ENCODE results near the gene MOCS1. TPM values are rescaled to one million over a fixed set of nuclear protein-coding genes. Genes with fewer than 3 reads are reported as not detected.
A peak's percentile ranks its signal among the peaks of the same experiment; 100 is the strongest.
"Not testable (repeated sequence)": the region's sequence is repeated elsewhere in the genome, so short reads cannot be mapped to it uniquely, and the experiment has no call there.

Gene MOCS1
- polyA plus RNA-seq (ENCODE audit: insufficient read depth in 1 of 5, insufficient read length in 5 of 5, low replicate concordance in 1 of 5): 10 to 100 TPM; 20.3 to 27.7 (median 23.4) TPM
- long read RNA-seq, donor 1, transcript MOCS1-203 (11 exons, 3,358 nt): major isoform, 7 of 8 reads
- long read RNA-seq, donor 1, partial matches to known transcripts: 0 of 8 reads
- long read RNA-seq, donor 1, other reads (novel, unspliced or antisense): 0 of 8 reads
- long read RNA-seq, donor 2, partial matches to known transcripts: 5 of 8 reads
- long read RNA-seq, donor 2, other reads (novel, unspliced or antisense): 0 of 8 reads
- long read RNA-seq, donor 3, partial matches to known transcripts: 0 of 5 reads
- long read RNA-seq, donor 3, other reads (novel, unspliced or antisense): 0 of 5 reads
- long read RNA-seq, donor 4, transcript MOCS1-203 (11 exons, 3,358 nt): major isoform, 5 of 5 reads
- long read RNA-seq, donor 4, partial matches to known transcripts: 0 of 5 reads
- long read RNA-seq, donor 4, other reads (novel, unspliced or antisense): 0 of 5 reads
- long read RNA-seq, donor 5, partial matches to known transcripts: 0 of 4 reads
- long read RNA-seq, donor 5, other reads (novel, unspliced or antisense): 0 of 4 reads
- long read RNA-seq, donor 6, full-length matches to known transcripts: 6 of 6 reads
- long read RNA-seq, donor 6, partial matches to known transcripts: 0 of 6 reads
- long read RNA-seq, donor 6, other reads (novel, unspliced or antisense): 0 of 6 reads
- long read RNA-seq, donor 7, partial matches to known transcripts: 0 of 2 reads
- long read RNA-seq, donor 7, other reads (novel, unspliced or antisense): 0 of 2 reads
- long read RNA-seq, donor 8, partial matches to known transcripts: 0 of 3 reads
- long read RNA-seq, donor 8, other reads (novel, unspliced or antisense): 0 of 3 reads

DNA sequence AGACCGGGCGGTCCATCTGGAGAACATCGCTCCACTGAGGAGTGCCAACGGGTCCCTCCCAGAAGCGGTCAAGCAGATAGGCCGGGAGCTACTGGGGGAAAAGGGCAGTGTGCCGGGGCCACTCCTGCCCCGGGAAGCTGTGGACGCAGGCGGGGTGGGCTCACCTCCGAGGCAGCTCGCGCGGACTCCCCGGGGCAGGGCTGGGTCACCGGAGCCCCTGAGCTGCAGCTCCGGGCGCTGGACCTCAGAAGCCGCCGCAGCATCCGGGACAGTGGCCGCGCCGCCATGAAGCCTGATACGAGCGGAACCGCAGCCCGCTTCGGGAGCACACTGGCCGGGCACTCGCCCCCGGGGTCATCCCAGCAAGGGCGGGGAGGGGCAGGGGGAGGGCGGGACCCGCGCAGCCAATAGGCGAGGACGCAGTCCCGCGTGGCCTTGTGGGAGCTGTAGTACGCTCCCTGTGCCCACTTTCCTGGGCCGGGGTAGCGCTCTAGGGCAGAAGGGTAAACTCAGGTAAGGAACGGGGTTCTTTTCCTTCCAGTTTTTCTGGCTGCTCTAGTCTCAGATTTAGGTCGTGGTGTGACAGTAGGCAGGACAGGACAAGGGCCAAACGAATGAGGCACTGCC lies at the start of gene MOCS1:
MOCS1 (minus strand) TSS at position 332 of the 627 bp plus-strand sequence; CDS start at position 287, 45 bp downstream.
- peak; percentile 39 to 51 for DNase-seq

DNA sequence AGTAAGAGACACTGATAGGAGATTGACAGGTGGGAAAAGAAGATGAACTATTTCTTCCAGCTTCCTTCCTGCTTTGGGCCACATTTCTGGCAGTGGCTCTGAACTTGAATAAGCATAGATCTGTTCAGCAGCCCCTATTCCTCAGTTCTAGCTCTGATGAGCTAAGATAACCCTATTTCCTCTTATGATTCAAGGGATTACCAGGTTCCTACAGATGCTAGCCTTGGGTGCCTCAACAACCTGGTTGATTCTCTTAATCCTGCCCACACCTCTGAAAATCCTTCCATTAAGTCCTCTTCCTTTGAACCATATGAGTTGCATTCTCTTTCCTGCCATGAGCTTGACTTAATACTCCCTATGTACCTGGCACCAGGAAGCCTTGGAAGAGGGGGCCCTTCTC lies 49.8 kb upstream of the MOCS1 start:
- DNase-seq: no peak

DNA sequence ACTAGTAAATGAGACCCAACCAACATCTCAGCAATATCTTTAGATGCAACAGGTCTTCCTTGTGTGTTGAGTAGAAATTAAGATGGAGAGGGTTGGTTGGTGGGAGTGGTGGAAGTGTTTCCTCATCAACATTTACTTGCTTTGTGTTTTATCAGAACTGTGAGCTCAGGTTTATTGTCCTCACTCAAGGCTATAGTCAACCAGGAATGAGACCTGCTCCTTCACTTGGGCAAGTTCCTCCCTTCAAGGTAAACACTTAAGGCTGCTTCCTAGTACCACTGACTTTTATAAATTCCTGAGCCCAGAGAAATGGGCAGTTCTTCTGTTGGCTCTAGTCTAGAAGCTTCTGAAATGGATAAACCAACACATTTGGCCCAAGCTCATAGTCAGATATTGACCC lies 48.9 kb upstream of the MOCS1 start:
- no peak for DNase-seq

DNA sequence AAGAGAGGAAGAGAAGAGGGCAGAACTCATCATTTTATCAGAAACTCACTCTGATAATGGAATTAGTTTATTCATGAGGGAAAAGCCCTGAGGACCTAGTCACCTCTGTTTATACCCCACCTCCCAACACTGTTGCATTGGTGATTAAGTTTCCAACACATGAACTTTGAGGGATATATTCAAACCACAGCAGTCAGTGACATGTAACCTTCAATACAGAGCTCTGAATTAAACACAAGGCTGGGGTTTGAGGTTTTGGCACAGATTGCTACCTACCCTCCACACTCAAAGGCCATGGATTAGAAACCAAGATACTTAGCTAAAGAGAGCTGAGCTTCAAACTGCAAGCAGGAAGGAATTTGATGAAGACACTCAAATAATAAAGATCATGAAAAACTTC lies 48.5 kb upstream of the MOCS1 start:
- DNase-seq: no peak

DNA sequence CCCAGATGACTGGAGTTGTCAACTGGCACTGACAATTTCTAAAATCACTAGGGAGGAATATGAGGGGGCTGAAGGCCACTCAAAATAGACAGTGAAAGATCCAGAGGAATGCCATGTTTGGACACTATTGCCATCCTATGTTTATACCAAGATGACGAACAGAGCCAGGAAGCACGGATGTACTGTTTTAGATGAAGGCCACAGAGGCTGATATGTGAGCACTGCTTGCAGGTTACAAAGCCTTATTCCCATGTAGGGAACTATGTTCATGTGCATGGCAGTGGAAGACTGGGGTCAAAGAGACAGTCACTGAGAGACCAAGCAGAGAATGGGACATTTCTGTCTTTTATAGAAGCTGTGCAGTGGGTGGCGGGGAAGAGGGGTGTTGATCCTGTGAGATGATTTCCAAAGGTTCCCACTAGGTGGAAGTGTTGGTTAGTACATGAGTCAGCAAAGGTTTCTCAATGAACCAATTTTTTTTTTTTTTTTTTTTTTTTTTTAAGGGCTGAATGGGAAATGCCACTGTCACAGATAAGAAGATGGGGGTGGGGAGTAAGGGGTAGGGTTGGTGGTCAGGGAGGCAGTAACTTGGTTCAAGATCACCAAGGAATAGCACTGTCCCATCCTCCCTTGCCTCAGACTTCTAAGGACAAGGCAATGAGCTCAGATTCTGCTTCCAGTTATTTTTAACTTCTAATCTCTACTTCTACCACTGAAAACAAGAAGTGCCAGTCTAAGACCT lies 46.7 kb upstream of the MOCS1 start:
- peak in 1 of 2 donors; percentile 47 for DNase-seq

DNA sequence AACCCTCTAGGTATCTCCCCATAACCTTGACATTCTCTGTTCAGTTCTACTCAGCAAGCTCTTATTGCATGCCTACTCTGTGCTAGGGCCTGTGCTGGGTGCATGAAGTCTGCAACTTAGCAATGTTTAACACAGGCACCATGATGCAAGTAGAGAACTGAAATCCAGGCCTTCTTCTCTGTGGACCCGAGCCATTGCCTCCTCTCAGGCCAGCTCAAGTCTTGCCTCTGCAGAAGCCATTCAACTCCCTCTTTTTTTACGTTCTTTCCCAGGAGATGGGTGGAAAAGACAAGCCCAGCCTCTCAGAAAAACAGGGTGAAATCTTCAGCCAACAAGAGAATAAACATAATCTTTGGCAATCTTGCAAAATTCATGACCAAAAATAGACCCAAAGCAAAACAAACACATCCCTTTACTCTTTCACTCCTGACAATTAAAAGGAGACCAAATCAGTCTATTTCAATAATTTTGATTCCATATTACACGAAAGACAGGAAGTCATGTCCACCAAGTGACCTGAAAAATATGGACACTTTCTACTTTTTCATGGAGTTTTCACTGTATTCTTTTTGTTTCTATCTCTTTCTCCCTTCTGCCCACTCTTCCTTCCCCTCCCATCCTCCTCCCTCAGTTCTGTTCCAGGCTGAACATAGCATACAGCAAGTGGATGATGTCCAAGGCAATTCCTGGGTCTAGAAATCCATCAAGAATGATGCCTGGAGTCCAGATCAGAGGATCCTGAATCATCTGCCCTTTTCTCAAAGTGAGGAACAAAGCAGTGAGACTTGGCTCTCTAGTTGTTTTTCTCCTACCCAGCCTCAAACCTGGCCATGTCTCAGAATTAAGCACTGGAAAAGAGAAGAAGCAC lies 45.4 kb upstream of the MOCS1 start:
- peak in 1 of 2 donors; percentile 10 for DNase-seq

DNA sequence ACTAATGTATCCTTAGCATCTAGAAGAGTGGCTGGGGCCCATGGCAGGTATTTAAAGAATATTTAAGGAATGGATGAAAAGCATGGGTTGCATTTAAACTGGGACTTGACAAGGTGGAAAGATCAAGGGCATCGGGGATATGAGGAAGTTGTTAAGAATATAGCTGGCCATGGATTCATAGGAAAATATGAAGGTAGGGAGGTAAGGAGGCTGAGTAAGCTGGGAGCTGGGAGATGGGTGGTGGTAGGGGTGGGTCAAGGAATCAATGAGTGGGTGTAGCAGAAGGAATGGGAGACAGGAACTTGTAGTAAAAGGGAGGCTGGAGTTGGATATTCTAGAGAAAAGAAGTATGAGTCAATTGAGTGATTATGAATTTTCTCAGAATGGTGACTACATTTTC lies 44.0 kb upstream of the MOCS1 start:
- DNase-seq: no peak

DNA sequence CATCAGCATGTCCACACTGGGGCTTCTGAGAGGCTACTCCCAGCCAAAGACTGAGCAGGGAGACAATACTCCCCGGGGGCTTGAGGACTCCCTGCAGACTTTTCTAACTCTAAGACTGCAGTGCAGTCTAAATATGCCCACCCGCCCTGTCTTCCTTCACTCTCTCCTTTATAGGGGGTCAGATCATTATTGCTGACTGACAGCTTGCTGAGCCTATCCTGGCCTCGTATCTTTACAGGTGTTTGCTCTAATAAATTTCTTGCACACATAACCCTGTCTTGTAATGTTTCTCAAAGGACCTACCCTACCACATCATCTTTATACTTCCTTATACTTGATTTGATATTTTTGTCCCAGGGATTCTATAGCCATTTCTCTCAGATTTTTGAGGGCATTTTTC lies 39.4 kb upstream of the MOCS1 start:
- DNase-seq: no peak

DNA sequence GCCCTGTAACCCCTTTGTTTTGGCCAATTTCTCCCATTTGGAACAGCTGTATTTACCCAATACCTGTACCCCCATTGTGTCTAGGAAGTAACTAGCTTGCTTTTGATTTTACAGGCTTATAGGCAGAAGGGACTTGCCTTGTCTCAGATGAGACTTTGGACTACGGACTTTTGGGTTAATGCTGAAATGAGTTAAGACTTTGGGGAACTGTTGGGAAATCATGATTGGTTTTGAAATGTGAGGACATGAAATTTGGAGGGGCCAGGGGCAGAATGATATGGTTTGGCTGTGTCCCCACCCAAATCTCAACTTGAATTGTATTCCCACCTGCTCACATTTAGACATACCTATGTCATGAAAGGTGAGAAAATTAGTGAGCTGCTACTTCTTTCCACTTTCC lies 38.5 kb upstream of the MOCS1 start:
- DNase-seq: not testable (repeated sequence)

DNA sequence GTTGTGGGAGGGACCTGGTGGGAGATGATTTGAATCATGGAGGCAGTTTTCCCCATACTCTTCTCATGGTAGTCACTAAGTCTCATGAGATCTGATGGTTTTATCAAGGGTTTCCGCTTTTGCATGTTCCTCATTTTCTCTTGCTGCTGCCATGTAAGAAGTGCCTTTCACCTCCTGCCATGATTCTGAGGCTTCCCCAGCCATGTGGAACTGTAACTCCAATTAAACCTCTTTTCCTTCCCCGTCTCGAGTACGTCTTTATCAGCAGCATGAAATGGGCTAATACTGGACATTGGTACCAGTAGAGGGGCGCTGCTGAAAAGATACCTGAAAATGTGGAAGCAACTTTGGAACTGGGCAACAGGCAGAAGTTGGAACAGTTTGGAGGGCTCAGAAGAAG lies 36.9 kb upstream of the MOCS1 start:
- not testable (repeated sequence) for DNase-seq

DNA sequence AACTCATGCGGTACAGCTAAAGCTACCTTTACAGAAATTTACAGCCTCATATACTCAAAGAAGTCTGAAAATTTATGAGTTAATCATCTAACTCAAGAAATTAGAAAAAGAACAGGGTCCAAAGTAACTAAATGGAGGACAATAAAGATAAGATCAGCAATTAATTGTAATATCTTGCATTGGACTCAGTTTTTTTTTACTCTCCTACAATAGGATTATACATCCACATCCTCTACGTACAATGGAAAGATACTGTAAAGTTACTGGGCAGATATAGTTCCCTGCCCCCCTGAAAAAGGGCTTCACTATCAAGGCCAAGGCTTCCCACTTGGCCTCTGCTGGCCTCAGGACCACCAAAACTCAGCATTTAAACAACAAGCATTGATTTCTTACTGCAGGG lies 31.5 kb upstream of the MOCS1 start:
- DNase-seq: no peak

DNA sequence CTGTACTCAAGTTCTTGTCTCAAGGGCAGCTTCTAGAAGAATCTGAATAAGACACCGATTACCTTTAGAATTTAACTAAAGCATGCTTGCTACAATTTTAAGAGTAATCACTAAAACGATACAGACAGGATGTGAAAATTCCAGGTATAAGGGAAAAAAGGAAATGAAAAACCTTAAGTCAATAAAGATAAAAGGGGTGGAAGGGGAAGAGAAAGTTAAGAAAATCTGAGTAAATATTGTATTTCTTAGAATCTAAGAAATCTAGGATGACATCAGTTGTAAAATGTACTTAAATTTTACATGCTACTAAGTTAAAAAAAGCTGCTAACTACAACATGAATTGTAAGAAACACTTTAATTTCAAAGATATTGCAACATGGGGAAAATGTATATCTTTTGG lies 30.3 kb upstream of the MOCS1 start:
- no peak for DNase-seq

DNA sequence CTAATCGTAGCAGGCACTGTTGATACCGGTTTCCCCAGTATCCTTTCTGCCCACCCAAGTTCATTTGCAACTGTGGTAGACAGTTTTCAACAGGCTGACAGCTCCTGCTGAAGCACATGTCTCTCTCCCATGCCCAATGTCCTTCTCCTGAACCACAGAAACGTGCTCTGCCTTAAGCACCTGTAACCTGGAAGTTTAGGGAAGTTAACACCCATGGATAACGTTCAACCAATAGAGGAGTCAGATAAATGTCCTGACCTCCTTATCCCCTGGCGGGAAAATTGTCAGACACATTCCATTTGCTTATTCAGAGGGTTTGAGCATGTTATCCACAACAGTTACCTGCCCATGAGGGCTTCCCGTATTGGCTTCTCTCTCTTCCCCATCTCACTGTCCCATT lies 29.8 kb upstream of the MOCS1 start:
- DNase-seq: no peak

DNA sequence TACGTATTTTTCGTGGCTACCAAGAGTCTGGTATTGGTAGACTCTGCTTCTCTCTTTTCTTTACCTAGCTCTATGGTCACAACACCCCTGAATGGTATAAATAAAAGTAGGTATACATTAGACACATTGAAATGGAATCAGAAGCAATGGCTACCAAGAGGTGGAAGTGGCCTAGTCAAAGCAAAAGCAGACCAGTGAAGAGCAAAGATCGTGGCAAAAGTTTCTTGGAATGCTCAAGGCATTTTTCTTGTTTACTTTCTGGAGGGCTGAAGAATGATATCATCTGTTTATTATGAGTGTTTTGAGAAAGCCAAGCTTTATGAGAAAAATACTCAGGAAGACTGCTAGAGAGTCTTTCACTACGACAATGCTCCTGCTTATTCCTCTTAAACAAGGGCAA lies 28.6 kb upstream of the MOCS1 start:
- no peak for DNase-seq

DNA sequence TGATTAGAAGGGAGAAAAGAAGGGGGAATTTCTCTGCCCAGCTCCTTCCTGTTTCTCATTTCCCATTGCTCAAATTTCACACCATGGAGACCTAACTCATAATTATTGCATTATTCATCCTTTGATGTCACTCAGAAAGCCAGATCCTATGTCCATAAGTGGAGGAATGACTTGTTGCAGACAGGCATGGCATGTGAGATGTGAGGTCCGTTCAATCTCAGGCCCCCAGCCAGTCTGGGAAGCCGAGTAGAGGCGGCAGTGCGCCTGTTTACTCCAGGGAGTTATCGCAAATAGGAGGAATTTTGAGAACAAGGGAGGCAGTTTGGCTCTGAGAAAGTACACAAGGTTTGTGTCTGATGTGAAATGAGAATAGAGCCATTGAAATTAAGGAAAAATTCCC lies 26.9 kb upstream of the MOCS1 start:
- DNase-seq: no peak

DNA sequence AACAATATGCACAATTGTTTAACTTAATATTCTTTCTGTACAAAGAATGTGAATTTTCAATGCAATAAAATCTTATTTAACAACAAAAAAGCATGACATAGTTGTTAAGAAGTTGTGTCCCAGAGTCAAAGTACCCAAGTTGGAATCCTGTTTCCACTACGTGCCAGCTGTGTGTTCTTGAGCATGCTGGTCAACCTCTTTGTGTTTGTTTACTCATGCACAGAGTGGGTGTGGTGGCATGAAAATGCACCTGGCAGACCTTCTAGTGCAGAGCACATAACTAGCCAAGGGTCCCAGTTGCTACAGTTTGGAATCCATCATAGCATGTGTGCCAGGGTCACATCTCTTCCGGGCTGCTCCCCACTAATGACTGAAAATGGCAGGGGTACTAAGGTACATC lies 24.7 kb upstream of the MOCS1 start:
- no peak for DNase-seq

DNA sequence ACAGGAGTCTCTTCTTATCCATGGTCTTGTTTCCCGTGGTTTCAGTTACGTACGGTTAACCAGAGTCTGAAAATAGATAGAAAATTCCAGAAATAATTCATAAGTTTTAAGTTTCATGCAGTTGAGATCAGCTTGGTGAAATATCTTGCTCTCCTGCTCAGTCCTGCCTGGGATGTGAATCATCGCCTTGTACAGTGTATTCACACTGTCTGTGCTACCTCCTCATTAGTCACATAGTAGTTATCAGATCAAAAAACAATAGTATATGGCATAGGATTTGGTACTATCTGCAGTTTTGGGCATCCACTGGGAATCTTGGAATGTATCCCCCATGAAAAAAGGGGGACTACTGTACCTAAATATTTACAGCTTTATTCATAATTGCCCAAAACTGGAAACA lies 22.7 kb upstream of the MOCS1 start:
- DNase-seq: no peak

DNA sequence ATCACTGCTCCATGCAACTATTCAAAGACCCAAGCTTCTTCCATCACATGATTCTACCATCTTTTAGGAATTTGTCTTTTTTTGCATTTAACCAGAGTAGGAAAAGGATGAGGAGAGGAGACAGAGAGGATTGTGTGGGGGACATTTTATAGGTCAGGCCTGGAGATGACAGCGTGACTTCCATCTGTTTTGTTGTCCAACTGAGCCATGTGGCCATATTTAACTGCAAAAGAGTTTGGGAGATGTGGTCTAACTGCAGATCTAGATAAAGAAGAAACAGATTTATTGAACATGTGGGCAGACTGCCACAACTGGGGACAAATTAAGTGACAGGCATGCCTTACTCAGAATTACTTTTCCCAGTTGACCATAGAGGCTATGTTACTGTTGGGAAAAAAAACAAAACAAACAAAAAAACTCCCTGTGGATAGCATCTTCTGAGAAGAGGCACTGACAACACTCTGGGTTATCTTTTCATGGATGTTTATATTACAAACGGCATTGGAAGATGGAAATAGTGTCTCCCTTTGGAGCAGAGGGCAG lies 18.9 kb upstream of the MOCS1 start:
- DNase-seq: no peak

DNA sequence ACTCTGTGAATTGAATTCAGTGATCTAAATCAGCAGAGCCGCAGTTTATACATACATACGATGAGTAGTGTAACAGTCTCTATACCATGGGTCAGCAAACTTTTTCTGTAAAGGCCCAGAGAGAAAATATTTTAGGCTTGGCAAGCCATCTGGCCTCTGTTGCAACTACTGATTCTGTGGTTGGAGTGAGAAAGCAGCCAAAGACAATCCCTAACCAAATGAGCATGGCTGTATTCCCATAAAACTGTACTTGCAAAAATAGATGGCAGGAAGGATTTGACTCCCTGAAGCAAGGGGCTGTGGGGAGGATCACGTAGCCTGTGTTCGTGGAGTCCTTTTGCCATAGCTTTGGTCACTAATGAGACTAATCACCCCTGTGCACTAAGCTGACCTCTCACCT lies 17.9 kb upstream of the MOCS1 start:
- DNase-seq: no peak

DNA sequence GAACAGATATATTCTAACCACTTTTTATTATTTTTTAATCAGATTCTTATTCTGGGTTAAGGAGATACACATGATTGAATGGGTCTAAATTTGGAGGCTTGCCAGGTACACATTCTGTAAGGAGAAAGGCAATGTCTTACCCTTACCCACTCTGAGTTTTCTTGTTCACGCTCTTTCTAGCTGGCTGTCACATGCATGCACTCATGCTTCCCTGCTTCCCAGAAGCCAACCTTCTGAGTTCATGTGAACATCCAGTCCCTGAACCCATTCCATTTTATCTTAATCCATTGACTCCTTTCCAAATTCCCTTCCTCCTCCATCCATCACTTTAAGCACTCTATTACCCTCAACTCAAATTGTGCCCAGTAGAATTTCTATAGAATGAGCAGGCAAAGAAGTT lies 17.5 kb upstream of the MOCS1 start:
- no peak for DNase-seq

Measured in right lung (tissue), 10 donors.